NK-92 (cell line): ENCODE measurements around the gene GSTO1.

Source experiments
- DNase-seq: peaks from one replicate; lab custom pipeline; 2025; ENCODE audit not compliant: unreplicated experiment; lab: John Stamatoyannopoulos, UW

Gene GSTO1

GRCh38 chr10:104273899-104274575, 19.3 kb downstream of the GSTO1 start:
- no peak for DNase-seq

GRCh38 chr10:104274762-104275721, 20.4 kb downstream of the GSTO1 start:
- DNase-seq = no peak

GRCh38 chr10:104276192-104276591, 21.5 kb downstream of the GSTO1 start:
- DNase-seq = no peak

GRCh38 chr10:104277785-104278184, 23.1 kb downstream of the GSTO1 start:
- no peak for DNase-seq

GRCh38 chr10:104279550-104280259, 25.0 kb downstream of the GSTO1 start:
- no peak for DNase-seq

GRCh38 chr10:104281694-104282093, 27.0 kb downstream of the GSTO1 start:
- DNase-seq = no peak

- no peak for DNase-seq
These were observed 30.2 kb downstream of the GSTO1 start for GRCh38 chr10:104284846-104285245.

GRCh38 chr10:104286939-104287338, 32.2 kb downstream of the GSTO1 start:
- DNase-seq = no peak

GRCh38 chr10:104288355-104288754, 33.7 kb downstream of the GSTO1 start:
- DNase-seq = no peak

GRCh38 chr10:104291439-104291951, 36.8 kb downstream of the GSTO1 start:
- DNase-seq = no peak

GRCh38 chr10:104293011-104293410, 38.3 kb downstream of the GSTO1 start:
- no peak for DNase-seq

- no peak for DNase-seq
These were observed 39.2 kb downstream of the GSTO1 start for GRCh38 chr10:104293781-104294321.

- no peak for DNase-seq
These were observed 42.2 kb downstream of the GSTO1 start for GRCh38 chr10:104296687-104297436.

- no peak for DNase-seq
These were observed 43.3 kb downstream of the GSTO1 start for GRCh38 chr10:104297697-104298660.

GRCh38 chr10:104299031-104299904, 44.6 kb downstream of the GSTO1 start:
- no peak for DNase-seq

GRCh38 chr10:104300002-104300735, 45.5 kb downstream of the GSTO1 start:
- DNase-seq = no peak

GRCh38 chr10:104300736-104301292, 46.1 kb downstream of the GSTO1 start:
- no peak for DNase-seq
